HG02610 (cell line): ENCODE data around the gene TFCP2L1.
"Not testable (repeated sequence)": the region's sequence is repeated elsewhere in the genome, so short reads cannot be mapped to it uniquely, and the experiment has no call there.

Source experiments
- ATAC-seq: cut with Tn5 transposase; IDR thresholded peaks from one replicate; pipeline ENCODE4 v1.9.1; 2021; ENCODE audit warnings: mild to moderate bottlenecking, moderate library complexity; ENCODE audit not compliant: unreplicated experiment

The TFCP2L1 gene

GRCh38 chr2:121269436-121269835, 15.6 kb downstream of the TFCP2L1 start:
- ATAC-seq: not testable (repeated sequence)

DNA sequence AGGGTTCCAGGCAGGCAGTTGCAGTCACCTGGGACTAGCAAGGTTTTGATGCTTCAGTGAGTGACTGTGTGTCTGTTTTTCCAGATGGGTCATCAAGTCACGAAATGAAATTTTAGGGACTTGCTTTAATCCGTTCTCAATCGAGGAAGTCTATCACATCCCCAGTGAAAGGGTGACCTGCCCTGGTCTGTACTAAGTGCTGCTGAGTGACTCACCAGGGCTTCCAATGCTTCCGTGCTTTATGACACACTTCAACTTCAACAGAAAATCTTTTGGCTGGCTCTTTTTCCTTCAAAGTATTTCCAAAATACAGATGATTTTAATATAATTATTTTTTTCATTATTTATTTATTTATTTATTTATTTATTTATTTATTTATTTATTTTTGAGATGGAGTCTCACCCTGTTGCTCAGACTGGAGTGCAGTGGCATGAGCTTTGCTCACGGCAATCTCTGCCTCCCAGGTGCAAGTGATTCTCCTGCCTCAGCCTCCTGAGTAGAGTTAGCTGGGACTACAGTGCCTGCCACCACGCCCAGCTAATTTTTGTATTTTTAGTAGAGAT, 18.4 kb downstream of the TFCP2L1 start:
- no peak for ATAC-seq

- ATAC-seq: no peak
These were observed 20.8 kb downstream of the TFCP2L1 start for GRCh38 chr2:121263996-121264715.

- no peak for ATAC-seq
These were observed 24.4 kb downstream of the TFCP2L1 start for GRCh38 chr2:121260370-121261154.

GRCh38 chr2:121258051-121258450, 27.0 kb downstream of the TFCP2L1 start:
- no peak for ATAC-seq

DNA sequence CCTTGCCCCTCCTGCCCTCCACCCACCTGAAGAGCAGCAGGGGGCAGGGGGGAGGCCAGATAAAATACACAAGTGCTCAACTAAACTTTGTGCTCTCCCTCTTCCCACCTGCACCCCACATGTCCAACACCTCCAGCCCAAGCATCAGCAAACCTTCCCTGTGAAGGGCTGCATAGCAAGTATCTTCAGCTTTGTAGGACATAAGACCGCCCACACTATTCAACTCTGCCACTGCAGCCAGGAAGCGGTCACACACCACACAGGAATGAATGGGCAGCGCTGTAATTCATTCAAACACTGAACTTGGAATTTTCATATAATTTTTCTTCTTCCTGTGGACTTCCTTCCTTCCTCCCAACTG, 27.5 kb downstream of the TFCP2L1 start:
- ATAC-seq: no peak

- ATAC-seq: no peak
These were observed 28.1 kb downstream of the TFCP2L1 start for GRCh38 chr2:121256720-121257479.

DNA sequence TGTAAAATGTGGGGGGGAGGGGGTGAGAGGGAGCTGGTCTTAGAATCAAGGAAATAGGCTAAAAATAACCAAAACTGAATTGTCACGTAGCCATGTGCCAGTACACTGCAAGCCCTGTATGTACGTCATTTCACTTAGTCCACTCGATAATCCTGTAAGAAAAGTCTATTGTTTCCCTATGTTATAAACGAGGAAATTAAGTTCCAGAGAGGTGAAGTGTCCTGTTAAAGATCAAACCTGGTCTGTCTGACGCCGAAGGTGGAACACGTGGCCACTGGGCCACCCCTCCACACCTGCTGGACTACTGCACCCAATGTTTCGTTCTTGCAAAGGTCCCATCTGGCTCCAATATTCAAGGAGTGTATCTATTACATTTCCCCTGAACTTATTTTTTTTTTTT, 29.6 kb downstream of the TFCP2L1 start:
- ATAC-seq: no peak

DNA sequence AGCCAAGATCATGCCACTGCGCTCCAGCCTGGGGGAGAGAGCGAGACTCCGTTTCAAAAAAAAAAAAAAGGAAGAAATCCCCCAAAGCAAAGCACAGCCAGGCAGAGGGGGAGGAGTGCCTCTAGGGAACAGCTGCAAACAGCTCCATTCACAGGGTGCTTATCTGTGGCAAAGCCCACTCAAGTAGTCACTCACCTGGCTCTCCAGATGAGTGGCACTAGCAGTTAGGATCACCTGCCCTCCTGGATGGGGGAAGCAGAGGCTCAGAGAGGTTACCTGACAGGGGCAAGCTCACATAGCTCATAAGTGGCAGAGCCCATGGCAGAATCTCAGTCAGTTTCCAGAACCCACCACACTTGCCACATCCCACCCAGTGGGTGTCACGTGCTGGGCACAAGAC, 30.3 kb downstream of the TFCP2L1 start:
- no peak for ATAC-seq

DNA sequence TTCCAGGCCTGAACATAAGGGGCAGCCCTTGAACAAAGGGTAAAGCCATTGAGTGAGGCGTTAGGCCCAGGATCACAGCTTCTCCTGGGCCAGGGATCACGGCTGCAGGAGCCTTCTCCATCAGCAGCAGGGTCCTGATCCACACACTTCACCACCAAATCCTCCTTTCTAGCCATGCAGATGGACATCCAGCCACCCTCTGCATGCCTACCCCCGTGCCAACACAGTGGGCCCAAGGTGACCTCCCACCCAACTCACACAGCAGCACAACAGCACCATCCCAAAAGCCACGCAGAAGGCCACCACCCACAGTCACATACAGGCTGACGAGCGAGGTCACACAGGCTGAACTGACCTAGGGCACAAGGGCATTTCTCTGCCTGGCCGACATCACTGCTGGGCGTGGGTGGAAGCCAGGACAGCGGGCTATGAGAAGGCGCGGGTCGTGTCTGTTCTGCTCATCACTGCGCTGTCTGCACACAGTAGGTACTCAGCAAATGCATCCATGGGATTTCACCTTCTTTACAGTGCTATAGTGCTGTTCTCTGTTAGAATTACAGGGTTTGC, 31.2 kb downstream of the TFCP2L1 start:
- no peak for ATAC-seq

DNA sequence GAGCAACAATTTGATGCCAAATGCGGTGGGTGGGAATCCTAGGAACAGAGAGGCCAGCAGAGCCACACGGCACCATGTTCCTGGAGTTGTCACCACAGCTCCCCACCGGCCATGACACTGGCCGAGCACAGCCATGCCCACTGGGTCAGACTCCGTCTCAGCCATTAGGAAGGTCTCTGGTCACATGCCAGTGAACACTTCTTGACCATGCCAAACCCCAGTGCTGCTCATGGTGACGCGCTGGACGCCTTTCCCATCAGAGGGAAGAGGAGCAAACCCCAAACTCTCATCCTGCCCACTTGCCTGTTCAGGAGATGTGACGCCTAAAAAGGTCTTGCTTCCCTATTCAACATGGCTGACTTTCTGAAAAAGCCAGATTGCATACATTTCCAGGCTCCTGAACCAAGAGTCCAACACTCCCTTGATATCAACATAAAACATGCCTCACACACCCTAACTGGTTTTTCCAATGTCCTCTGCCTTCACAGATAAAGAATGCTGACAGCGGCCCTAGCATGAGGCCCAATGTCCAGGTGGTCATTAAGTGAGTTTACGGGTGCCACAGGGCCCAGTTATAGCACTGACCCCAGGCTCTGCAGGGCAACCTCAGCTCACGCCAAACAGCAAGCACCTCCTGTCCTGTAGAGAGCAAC, 31.9 kb downstream of the TFCP2L1 start:
- ATAC-seq: no peak

- no peak for ATAC-seq
These were observed 33.5 kb downstream of the TFCP2L1 start for GRCh38 chr2:121251497-121251896.

DNA sequence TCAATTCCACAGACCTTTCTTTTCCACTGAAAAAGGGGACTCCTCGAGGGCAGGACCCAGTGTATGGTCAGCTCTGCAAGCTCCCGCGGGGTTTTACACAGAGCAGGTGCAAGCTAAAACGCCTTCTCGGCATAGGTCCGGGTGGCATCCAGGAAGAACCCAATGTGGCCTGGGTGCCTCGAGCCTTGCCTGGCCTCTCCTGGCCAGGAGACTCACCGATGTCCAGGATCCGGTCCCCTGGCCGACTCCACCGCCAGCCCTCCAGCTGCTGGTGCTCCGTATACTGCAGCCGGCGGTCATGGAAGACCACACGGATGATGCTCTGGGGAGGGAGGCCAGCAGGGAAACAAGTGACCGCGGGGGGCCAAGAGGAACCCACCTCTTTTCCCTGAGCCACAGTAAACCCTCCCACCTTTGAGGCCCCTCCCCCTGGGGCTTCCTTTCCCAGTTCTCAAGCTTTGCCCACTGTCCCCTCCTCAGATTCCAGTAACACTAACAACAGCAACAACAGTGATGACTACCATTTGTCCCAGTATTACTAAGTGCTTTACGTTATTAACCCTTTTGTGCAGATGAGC, 36.1 kb downstream of the TFCP2L1 start:
- ATAC-seq: no peak

- no peak for ATAC-seq
These were observed 37.0 kb downstream of the TFCP2L1 start for GRCh38 chr2:121247971-121248370.

- ATAC-seq: no peak
These were observed 37.5 kb downstream of the TFCP2L1 start for GRCh38 chr2:121247534-121247933.

DNA sequence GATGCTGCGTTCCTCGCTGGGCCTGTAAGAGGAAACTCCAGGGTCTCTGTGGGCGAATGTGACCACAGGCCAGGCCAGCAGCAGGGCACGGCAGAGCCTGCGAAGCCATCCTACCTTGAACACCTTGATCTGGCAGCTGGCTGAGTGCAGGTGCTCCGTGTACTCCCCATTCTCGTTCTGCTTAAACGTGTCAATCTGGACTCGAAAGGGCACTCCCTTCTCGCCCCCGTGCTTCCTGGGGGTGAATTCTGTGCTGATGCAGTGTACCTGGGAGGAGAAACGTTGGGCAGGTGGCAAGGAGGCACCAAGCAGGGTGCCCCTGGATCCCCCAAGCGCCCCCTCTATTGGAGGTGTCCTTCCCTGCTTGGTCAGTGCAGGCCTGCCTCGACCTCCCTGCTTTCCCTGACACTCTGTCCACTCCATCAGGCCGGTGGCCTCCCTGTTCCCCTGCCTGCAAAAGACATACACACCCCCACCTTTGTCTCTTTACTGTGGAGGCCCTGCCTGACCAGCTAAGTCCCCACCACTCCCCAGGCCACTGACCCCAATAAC, 38.2 kb downstream of the TFCP2L1 start:
- no peak for ATAC-seq

DNA sequence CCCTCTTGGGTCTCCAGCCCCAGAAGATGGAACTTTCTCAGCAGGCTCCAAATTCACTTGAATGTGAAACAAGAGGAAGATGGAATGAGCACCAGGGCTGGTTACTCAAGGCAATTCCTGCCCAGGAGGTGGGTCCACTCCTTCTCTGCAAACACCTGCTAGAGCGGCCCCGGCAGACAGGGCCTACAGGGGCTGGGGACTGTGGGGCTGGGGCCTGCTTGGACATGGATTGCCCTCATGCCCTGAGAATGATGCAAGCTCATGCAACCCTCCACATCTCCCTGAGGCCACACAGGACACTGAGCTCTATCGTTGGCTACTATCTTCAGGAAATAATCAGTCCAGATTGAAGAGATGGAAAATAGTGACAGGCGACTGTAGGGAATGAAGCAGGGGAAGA, 39.1 kb downstream of the TFCP2L1 start:
- ATAC-seq: no peak

GRCh38 chr2:121245120-121245820, 39.7 kb downstream of the TFCP2L1 start:
- no peak for ATAC-seq

GRCh38 chr2:121244616-121245015, 40.4 kb downstream of the TFCP2L1 start:
- ATAC-seq: no peak
